Neuronal stem cell (in vitro differentiated cells): ENCODE data around the gene DNMT3L.
"Not testable (repeated sequence)": the region's sequence is repeated elsewhere in the genome, so short reads cannot be mapped to it uniquely, and the experiment has no call there.

Experiments
- DNase-seq: peaks from one replicate; pipeline ENCODE4 v3.0.0-alpha.2; 2013; ENCODE audit warnings: low spot score
- H2AFZ ChIP-seq: one replicate; pipeline ENCODE4 v1.6.1; 2013; ENCODE audit warnings: mild to moderate bottlenecking, low read length, inconsistent platforms
- H2AK5ac ChIP-seq: 2 replicates; pipeline ENCODE4 v1.6.1; 2013; ENCODE audit warnings: low read depth, mild to moderate bottlenecking, inconsistent platforms, low read length, moderate library complexity, mixed read lengths
- H2BK120ac ChIP-seq: 2 replicates; pipeline ENCODE4 v1.6.1; 2013; ENCODE audit warnings: low read depth, mild to moderate bottlenecking, inconsistent platforms, low read length, moderate library complexity, mixed read lengths
- H2BK12ac ChIP-seq: one replicate; pipeline ENCODE4 v1.6.1; 2013; ENCODE audit warnings: low read length, inconsistent platforms
- H2BK15ac ChIP-seq: 2 replicates; pipeline ENCODE4 v1.6.1; 2013; ENCODE audit warnings: mild to moderate bottlenecking, low read length, inconsistent platforms, mixed read lengths
- H2BK5ac ChIP-seq: one replicate; pipeline ENCODE4 v1.6.1; 2013; ENCODE audit warnings: inconsistent platforms, mild to moderate bottlenecking, low read length, moderate library complexity
- H3K14ac ChIP-seq: one replicate; pipeline ENCODE4 v1.6.1; 2013; ENCODE audit warnings: low read length, inconsistent platforms
- H3K18ac ChIP-seq: 2 replicates; pipeline ENCODE4 v1.6.1; 2013; ENCODE audit warnings: low read length, inconsistent platforms
- H3K23ac ChIP-seq: 2 replicates; pipeline ENCODE4 v1.6.1; 2013; ENCODE audit warnings: low read depth, mild to moderate bottlenecking, mixed read lengths, low read length, inconsistent platforms; ENCODE audit not compliant: poor library complexity
- H3K27ac ChIP-seq: replicated peaks from 3 replicates; pipeline ENCODE4 v1.5.1; 2013; ENCODE audit warnings: low read length, inconsistent platforms
- H3K27me3 ChIP-seq, 3 experiments: 2 replicates each; pipeline ENCODE4 v1.6.1; 2013; ENCODE audit warnings: low read length in 3 of 3, mild to moderate bottlenecking in 2 of 3, inconsistent platforms in 1 of 3, low read depth in 1 of 3, mixed read lengths in 1 of 3, moderate library complexity in 1 of 3; ENCODE audit not compliant: control insufficient read depth in 3 of 3, insufficient read depth in 3 of 3
- H3K36me3 ChIP-seq, 2 donors: replicated peaks in 1 of 2; 2 replicates each; pipeline ENCODE4 v1.6.1; 2013; ENCODE audit warnings: low read length in 2 of 2; ENCODE audit not compliant: control insufficient read depth in 2 of 2, insufficient read depth in 2 of 2
- H3K4ac ChIP-seq: 2 replicates; pipeline ENCODE4 v1.6.1; 2013; ENCODE audit warnings: inconsistent platforms, mild to moderate bottlenecking, low read length, moderate library complexity
- H3K4me1 ChIP-seq, 2 donors: 1 replicate in 1 of 2; 2 replicates in 1 of 2; pipeline ENCODE4 v1.6.1; 2013; ENCODE audit warnings: low read length in 2 of 2, low read depth in 1 of 2; ENCODE audit not compliant: control insufficient read depth in 2 of 2, insufficient read depth in 1 of 2
- H3K4me2 ChIP-seq: one replicate; pipeline ENCODE4 v1.6.1; 2013; ENCODE audit warnings: mild to moderate bottlenecking, low read length, inconsistent platforms; ENCODE audit not compliant: insufficient read depth, poor library complexity, severe bottlenecking
- H3K4me3 ChIP-seq, 2 donors: 2 replicates each; pipeline ENCODE4 v1.5.1; 2013; ENCODE audit warnings: low read length in 2 of 2, mild to moderate bottlenecking in 2 of 2, inconsistent platforms in 1 of 2, moderate library complexity in 1 of 2
- H3K79me1 ChIP-seq: one replicate; pipeline ENCODE4 v1.6.1; 2013; ENCODE audit warnings: low read depth, mild to moderate bottlenecking, inconsistent platforms, low read length, moderate library complexity
- H3K9ac ChIP-seq: one replicate; pipeline ENCODE4 v1.6.1; 2013; ENCODE audit warnings: mild to moderate bottlenecking, low read depth, low read length, inconsistent platforms; ENCODE audit not compliant: poor library complexity
- H3K9me3 ChIP-seq, 2 donors: replicated peaks in 1 of 2; 2 replicates each; pipeline versions ENCODE3 to v1.6.1; 2013; ENCODE audit warnings: low read length in 2 of 2, mild to moderate bottlenecking in 2 of 2, inconsistent platforms in 1 of 2, low read depth in 1 of 2, mixed read lengths in 1 of 2, moderate library complexity in 1 of 2; ENCODE audit not compliant: control insufficient read depth in 2 of 2, insufficient read depth in 1 of 2
- H4K8ac ChIP-seq: one replicate; pipeline ENCODE4 v1.6.1; 2013; ENCODE audit warnings: low read depth, mild to moderate bottlenecking, inconsistent platforms, low read length, moderate library complexity
- H4K91ac ChIP-seq: one replicate; pipeline ENCODE4 v1.6.1; 2013; ENCODE audit warnings: low read length, low read depth, mild to moderate bottlenecking, inconsistent platforms; ENCODE audit not compliant: poor library complexity
- WGBS, 2 donors: extraction: QIAGEN DNeasy Blood & Tissue Kit; methylation state at CpG; one replicate each; pipeline ENCODE4 v1.1.7; 2013; ENCODE audit warnings: missing lambda C conversion rate in 2 of 2, mixed read lengths in 1 of 2; ENCODE audit not compliant: insufficient read length in 2 of 2, insufficient replicate concordance in 1 of 2; ENCODE audit errors: extremely low coverage in 2 of 2; 5-methylcytosine and 5-hydroxymethylcytosine counted together

The DNMT3L gene

GRCh38 chr21:44302573-44303401 is 41.1 kb upstream of the DNMT3L start:
- peak overlapping the region; percentile 41 for H3K4ac ChIP-seq
- not testable (repeated sequence) for H3K4me2 ChIP-seq, DNase-seq, H3K9me3 ChIP-seq, H2BK15ac ChIP-seq, H2AFZ ChIP-seq, H3K4me3 ChIP-seq, H2BK120ac ChIP-seq, H2BK12ac ChIP-seq, H3K14ac ChIP-seq, H3K36me3 ChIP-seq, H3K27ac ChIP-seq, H4K91ac ChIP-seq, H4K8ac ChIP-seq
- WGBS, 2 donors: no CpG with 5 or more reads among the region's 23 CpGs
- H3K4me1 ChIP-seq: peaks cover 29 to 33% of the 10 kb centered on the region in 2 donors
- peak overlapping the region; percentile 86 for H3K23ac ChIP-seq
- H2BK5ac ChIP-seq: peak overlapping the region; percentile 68
- H2AK5ac ChIP-seq: peak overlapping the region; percentile 83
- H3K27me3 ChIP-seq: peaks cover 0 to 10% (median 0%) of the 10 kb centered on the region in 3 experiments
- peak overlapping the region; percentile 19 for H3K18ac ChIP-seq
- peak overlapping the region; percentile 12 for H3K9ac ChIP-seq
- H3K79me1 ChIP-seq: peaks cover 11% of the 10 kb centered on the region

GRCh38 chr21:44301961-44302406 is 40.3 kb upstream of the DNMT3L start:
- H2AFZ ChIP-seq: no peak overlapping the region
- H3K14ac ChIP-seq: no peak overlapping the region
- H3K4me2 ChIP-seq: no peak overlapping the region
- H3K23ac ChIP-seq: no peak overlapping the region
- H3K27me3 ChIP-seq: peaks cover 0 to 10% (median 0%) of the 10 kb centered on the region in 3 experiments
- WGBS, 2 donors: no CpG with 5 or more reads among the region's 9 CpGs
- H3K9me3 ChIP-seq: peaks cover 0 to 2% of the 10 kb centered on the region in 2 donors
- peak overlapping the region; percentile 83 for H2AK5ac ChIP-seq
- peaks cover 0 to 4% of the 10 kb centered on the region in 2 donors for H3K36me3 ChIP-seq
- H3K27ac ChIP-seq: no peak overlapping the region
- H2BK5ac ChIP-seq: peak overlapping the region; percentile 68
- DNase-seq: no peak
- no peak overlapping the region for H2BK12ac ChIP-seq
- peak overlapping the region; percentile 27 for H2BK15ac ChIP-seq
- H3K9ac ChIP-seq: no peak overlapping the region
- no peak overlapping the region for H4K8ac ChIP-seq
- no peak overlapping the region for H3K18ac ChIP-seq
- peaks cover 27% of the 10 kb centered on the region in 2 donors for H3K4me1 ChIP-seq
- no peak overlapping the region for H3K4me3 ChIP-seq
- H3K4ac ChIP-seq: no peak overlapping the region
- no peak overlapping the region for H4K91ac ChIP-seq
- no peak overlapping the region for H2BK120ac ChIP-seq
- H3K79me1 ChIP-seq: peaks cover 11% of the 10 kb centered on the region

- Histone ChIP-seq H3K18ac (no peak overlapping the region), H3K4me2 (peak overlapping the region; percentile 66), H3K36me3 (no peaks in the 10 kb centered on the region), H4K8ac (no peak overlapping the region), H3K79me1 (peaks cover 11% of the 10 kb centered on the region), H3K9ac (peak overlapping the region; percentile 32), H2AK5ac (no peak overlapping the region), H3K9me3 (peaks cover 0 to 2% of the 10 kb centered on the region in 2 donors), H3K27ac (no peak overlapping the region), H3K23ac (peak overlapping the region; percentile 58), H3K27me3 (peaks cover 0 to 10% (median 0%) of the 10 kb centered on the region in 3 experiments), H3K14ac (no peak overlapping the region), H3K4me3 (peak overlapping the region in 1 of 2 donors; percentile 82), H2AFZ (no peak overlapping the region), H4K91ac (no peak overlapping the region), H3K4ac (no peak overlapping the region), H3K4me1 (peaks cover 22 to 23% of the 10 kb centered on the region in 2 donors), H2BK5ac (no peak overlapping the region), H2BK15ac (no peak overlapping the region), H2BK120ac (no peak overlapping the region), H2BK12ac (no peak overlapping the region)
- WGBS, 2 donors: no CpG with 5 or more reads among the region's 13 CpGs
- DNase-seq: no peak
Measured at GRCh38 chr21:44301141-44301540, 39.4 kb upstream of the DNMT3L start.

GRCh38 chr21:44300262-44300959 is 38.7 kb upstream of the DNMT3L start:
- Histone ChIP-seq H4K91ac (no peak overlapping the region), H3K18ac (peak overlapping the region; percentile 93), H2BK12ac (no peak overlapping the region), H3K9ac (peak overlapping the region; percentile 84), H2BK15ac (peak overlapping the region; percentile 89), H3K4ac (no peak overlapping the region), H3K79me1 (peaks cover 11% of the 10 kb centered on the region), H3K9me3 (peaks cover 0 to 2% of the 10 kb centered on the region in 2 donors), H3K23ac (no peak overlapping the region), H3K4me1 (peaks cover 23 to 27% of the 10 kb centered on the region in 2 donors), H3K36me3 (no peaks in the 10 kb centered on the region), H3K4me3 (peak overlapping the region; percentile 82 to 89), H3K4me2 (peak overlapping the region; percentile 66), H3K14ac (peak overlapping the region; percentile 94), H3K27me3 (peaks cover 0 to 10% (median 6%) of the 10 kb centered on the region in 3 experiments), H3K27ac (no peak overlapping the region), H2BK5ac (peak overlapping the region; percentile 39), H2AFZ (peak overlapping the region; percentile 98), H2AK5ac (peak overlapping the region; percentile 56), H4K8ac (no peak overlapping the region), H2BK120ac (no peak overlapping the region)
- WGBS, 2 donors: no CpG with 5 or more reads among the region's 67 CpGs
- no peak for DNase-seq
